ENCODE results near the gene GINS1. TPM values are rescaled to one million over a fixed set of nuclear protein-coding genes. Genes with fewer than 3 reads are reported as not detected.

GINS1 gene
- total RNA-seq, 4 donors from 2014 or later = 0.31 to 1.2 (median 1.2) TPM; not detected in 1

DNA sequence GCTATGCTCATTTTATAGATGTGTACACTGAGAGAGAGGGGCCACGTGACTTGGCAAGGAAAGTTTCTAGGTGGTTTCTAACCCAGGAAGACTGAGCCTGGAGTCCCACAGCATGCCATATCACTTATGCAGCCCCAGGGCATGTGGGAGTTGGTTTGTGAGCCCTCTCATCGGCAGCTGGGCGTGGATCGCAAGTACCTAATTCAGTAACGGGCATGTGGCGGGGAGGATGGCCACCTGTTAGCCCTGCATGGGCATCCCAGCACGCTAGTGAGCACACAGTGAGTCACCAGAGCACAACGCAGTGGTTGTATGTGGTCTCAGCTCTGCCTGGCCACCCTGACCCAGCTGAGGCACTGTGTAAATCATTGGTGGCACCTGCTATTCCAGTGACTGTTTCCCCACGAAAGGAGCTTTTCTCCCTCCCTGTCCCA, 89.5 kb downstream of the GINS1 start:
- Histone ChIP-seq H3K27me3 (no peaks in the 10 kb centered on the region), H3K4me3 (no peak overlapping the region), H3K36me3 (peaks cover 0 to 46% of the 10 kb centered on the region in 2 donors), H3K9me3 (no peaks in the 10 kb centered on the region), H3K4me1 (no peaks in the 10 kb centered on the region), H3K27ac (no peak overlapping the region)
- no peak for TF ChIP-seq POLR2A (IDR thresholded peaks at IDR 0.05)
- no peak for ATAC-seq
- no CpG with 5 or more reads among the region's 9 CpGs for WGBS, 2 donors (ENCODE audit: low coverage in 1 of 2)

DNA sequence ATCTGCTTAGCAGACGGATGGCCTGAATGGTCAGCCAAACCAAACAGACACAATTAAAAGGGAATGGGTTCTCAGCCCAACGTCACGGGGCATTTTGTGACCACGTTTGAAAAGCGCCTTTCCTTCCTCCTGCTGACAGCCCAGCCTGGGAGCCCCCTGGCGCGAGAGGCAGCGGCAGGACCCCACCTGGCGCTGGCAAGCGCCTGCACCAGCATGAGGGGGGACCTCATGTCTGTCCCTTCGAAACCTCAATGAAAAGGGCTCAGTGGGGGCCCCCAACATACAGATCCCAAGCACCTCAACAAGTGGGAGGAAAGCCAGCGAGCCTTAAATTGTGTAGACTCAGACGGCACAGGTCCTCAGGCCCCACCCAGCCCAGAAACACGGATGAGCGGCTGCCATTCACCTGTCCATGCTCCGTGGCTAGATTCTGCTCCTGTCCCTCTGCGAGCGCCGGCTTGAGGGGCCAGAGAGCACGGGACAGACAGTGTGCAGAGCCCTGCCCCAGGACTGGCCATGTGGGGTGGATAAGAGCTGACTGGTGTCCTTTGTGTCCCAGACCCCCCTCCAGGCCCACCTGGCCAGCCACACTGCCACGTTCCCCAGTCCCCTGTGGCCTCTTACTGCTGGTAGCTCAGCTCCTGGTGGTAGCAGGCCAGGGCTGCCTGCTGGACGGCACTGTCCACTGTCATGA, 90.3 kb downstream of the GINS1 start:
- peaks cover 0 to 53% of the 10 kb centered on the region in 2 donors for H3K36me3 ChIP-seq
- 60 to 74% methylated on average over 1 to 5 of the region's 22 CpGs for WGBS, 2 donors (ENCODE audit: low coverage in 1 of 2)
- no peak for ATAC-seq
- TF ChIP-seq POLR2AphosphoS5 (IDR thresholded peaks at IDR 0.05) (no peak), POLR2A (IDR thresholded peaks at IDR 0.05) (no peak), CTCF (IDR thresholded peaks at IDR 0.05) (no peak), EP300 (IDR thresholded peaks at IDR 0.05) (no peak)
- no peaks in the 10 kb centered on the region for H3K27me3 ChIP-seq
- H3K4me3 ChIP-seq = no peak overlapping the region
- H3K4me1 ChIP-seq = no peaks in the 10 kb centered on the region
- H3K27ac ChIP-seq = no peak overlapping the region
- H3K9me3 ChIP-seq = no peaks in the 10 kb centered on the region

Other genes starting within 250 kb of the GINS1 start
- gene ENTPD6, start 212.0 kb upstream of the GINS1 start, total RNA-seq = 10 to 100 TPM; 34.8 to 49.2 (median 43.9) TPM
- 100 to 1,000 TPM; 131 to 663 (median 337) TPM for gene PYGB, start 159.6 kb upstream of the GINS1 start, total RNA-seq
- 10 to 100 TPM; 19.2 to 45.9 (median 39.3) TPM for gene ABHD12, start 16.8 kb upstream of the GINS1 start, total RNA-seq
- gene NINL, start 177.9 kb downstream of the GINS1 start, total RNA-seq = 1 to 10 TPM; 4.2 to 7.5 (median 5.8) TPM
- gene NANP, start 216.3 kb downstream of the GINS1 start, total RNA-seq = 1 to 10 TPM; 5.0 to 7.7 (median 5.6) TPM